HepG2 (cell line): ENCODE data around the gene GOLGA7B. TPM values are rescaled to one million over a fixed set of nuclear protein-coding genes. Genes with fewer than 3 reads are reported as not detected.

ENCODE experiments used
- ATAC-seq: fragments of 200-7000 bp; cut with Tn5 transposase; 3 replicates; pipeline ENCODE4 v1.9.1; 2020; ENCODE audit warnings: mild to moderate bottlenecking, moderate library complexity
- BruUV-seq: library from RNA; stranded (reverse); fragments of 400-500 nt; replicated peaks from 2 replicates; lab custom pipeline; 2021; lab: Mats Ljungman, UMichigan
- CTCF ChIA-PET: fragments of 300-600 bp; formaldehyde crosslinking; extraction: SDS; loops from one replicate; lab custom pipeline; 2021; ENCODE audit warnings: low total read pairs, inconsistent platforms, low intra/inter-chr PET ratio; lab: Yijun Ruan, JAX
- POLR2A ChIA-PET: fragments of 350-600 bp; sonication (Branson Sonifier 250); formaldehyde crosslinking; loops from one replicate; lab custom pipeline; 2020; ENCODE audit warnings: antibody characterized with exemption, inconsistent platforms; lab: Yijun Ruan, JAX
- DNase-seq: peaks from one replicate; pipeline ENCODE4 v3.0.0-alpha.2; 2015; ENCODE audit warnings: low spot score
- FAIRE-seq: peaks from 3 replicates; lab custom pipeline; 2011; peaks lifted over from hg19 to GRCh38; lab: Jason Lieb, UNC
- H2AFZ ChIP-seq: one replicate; pipeline ENCODE4 v1.6.1; 2011; ENCODE audit warnings: low read length, inconsistent platforms
- H3K27ac ChIP-seq: fragments of 300-600 bp; 3 replicates; pipeline ENCODE4 v1.8.0; 2011; ENCODE audit warnings: mixed run types, mild to moderate bottlenecking, mixed read lengths, low read length, inconsistent platforms; ENCODE audit not compliant: insufficient read depth; ENCODE audit errors: extremely low read length
- H3K27me3 ChIP-seq, 2 experiments: fragments of 200-600 bp in 1 of 2; 2 replicates in 1 of 2; 3 replicates in 1 of 2; pipeline versions ENCODE4 v1.6.0 to v1.8.0; 2011; ENCODE audit warnings: low read length in 2 of 2, mild to moderate bottlenecking in 2 of 2, moderate library complexity in 2 of 2, inconsistent platforms in 1 of 2; ENCODE audit not compliant: insufficient read depth in 2 of 2, control insufficient read depth in 1 of 2
- H3K36me3 ChIP-seq, 2 experiments: fragments of 200-600 bp in 1 of 2; replicated peaks in 1 of 2; 2 replicates in 1 of 2; 3 replicates in 1 of 2; pipeline versions ENCODE4 v1.5.1 to v1.8.0; 2011; ENCODE audit warnings: low read length in 2 of 2, inconsistent platforms in 1 of 2; ENCODE audit not compliant: insufficient read depth in 2 of 2, control insufficient read depth in 1 of 2
- H3K4me1 ChIP-seq: 2 replicates; pipeline ENCODE4 v1.5.1; 2012; ENCODE audit warnings: low read length, inconsistent platforms; ENCODE audit not compliant: insufficient read depth
- H3K4me2 ChIP-seq: 2 replicates; pipeline ENCODE4 v1.6.0; 2011; ENCODE audit warnings: low read depth, low read length, inconsistent platforms
- H3K4me3 ChIP-seq, 3 experiments: fragments of 200-600 bp in 1 of 3; sonication (generic), shearing (Covaris generic) in 1 of 3; replicated peaks in 1 of 3; 2 replicates each; pipeline ENCODE4 v1.5.1; 2011 to 2016; ENCODE audit warnings: low read length in 3 of 3, inconsistent platforms in 2 of 3, low read depth in 2 of 3, mild to moderate bottlenecking in 2 of 3, control low read depth in 1 of 3, mixed read lengths in 1 of 3; ENCODE audit not compliant: insufficient read depth in 1 of 3
- H3K79me2 ChIP-seq: one replicate; pipeline ENCODE4 v1.6.1; 2011; ENCODE audit warnings: low read length, inconsistent platforms; ENCODE audit not compliant: insufficient read depth
- H3K9ac ChIP-seq: 2 replicates; pipeline ENCODE4 v1.6.0; 2011; ENCODE audit warnings: mild to moderate bottlenecking, low read depth, low read length, inconsistent platforms; ENCODE audit not compliant: insufficient read depth
- H3K9me3 ChIP-seq: 2 replicates; pipeline ENCODE4 v1.5.1; 2012; ENCODE audit warnings: mild to moderate bottlenecking, low read length
- H4K20me1 ChIP-seq: 2 replicates; pipeline ENCODE4 v1.6.0; 2011; ENCODE audit warnings: inconsistent platforms, mild to moderate bottlenecking, low read length, moderate library complexity; ENCODE audit not compliant: insufficient read depth
- MAFF ChIP-seq: IDR thresholded peaks from 2 replicates; pipeline ENCODE4 v1.6.1; 2011; ENCODE audit warnings: low read depth, low read length, improper control_type of control experiment
- MAFK ChIP-seq, 2 experiments: IDR thresholded peaks in 1 of 2; conservative IDR thresholded peaks in 1 of 2; 2 replicates each; pipeline ENCODE4 v1.6.1; 2011; ENCODE audit warnings: improper control_type of control experiment in 2 of 2, low read length in 2 of 2
- MED13 ChIP-seq: sonication (generic); formaldehyde crosslinking; IDR thresholded peaks from 2 replicates; pipeline ENCODE4 v1.5.0; 2020; ENCODE audit warnings: missing genetic modification reagents
- MYNN ChIP-seq: sonication (generic); formaldehyde crosslinking; IDR thresholded peaks from 2 replicates; pipeline ENCODE4 v1.4.0; 2020; ENCODE audit warnings: mild to moderate bottlenecking, low read depth, missing genetic modification reagents
- ZNF564 ChIP-seq: sonication (generic); formaldehyde crosslinking; IDR thresholded peaks from 2 replicates; pipeline ENCODE4 v1.8.1; 2023; ENCODE audit warnings: mild to moderate bottlenecking, missing genetic modification reagents
- WGBS: methylation state at CpG from one replicate; pipeline ENCODE4 v1.1.6; 2017; ENCODE audit warnings: low lambda C conversion rate; 5-methylcytosine and 5-hydroxymethylcytosine counted together
- in situ Hi-C: cut with HindIII; loops from 2 replicates; pipeline ENCODE4 v1.10.0; 2017; ENCODE audit warnings: low pct_unique_long_range_greater_than_20kb; ENCODE audit not compliant: extremely low pct_ligation_motif_present
- intact Hi-C: fragments of 100-400 bp; cut with micrococcal nuclease; formaldehyde crosslinking; loops from one replicate; pipeline ENCODE4 v1.10.0; 2022; ENCODE audit not compliant: unreplicated experiment
- polyA plus RNA-seq, 8 experiments: library from polyadenylated mRNA; depleted of rRNA in 3 of 8; stranded (reverse) in 7 of 8; unstranded in 1 of 8; fragments of >200 nt; fragmentation: Illumina TruSeq in 4 of 8; extraction: Trizol in 4 of 8; gene quantifications; 2 replicates each; pipeline versions ENCODE4 v1.2.1 to v1.2.3, GENCODE V29; 2011 to 2016; ENCODE audit warnings: low read depth in 4 of 8, missing spikeins in 1 of 8, mixed read lengths in 1 of 8; ENCODE audit not compliant: insufficient read depth in 1 of 8
- total RNA-seq, 5 experiments: library from RNA; depleted of rRNA; stranded (reverse); fragments of >200 nt; fragmentation: Illumina TruSeq; extraction: Trizol; gene quantifications; 2 replicates each; pipeline ENCODE4 v1.2.3, GENCODE V29; 2016; ENCODE audit warnings: low read depth in 1 of 5

Gene GOLGA7B
- total and polyA plus RNA-seq, 2 of the 13 experiments (the other 11 are each of a cell fraction or from before 2014, with no cell fraction given), result not detected

DNA sequence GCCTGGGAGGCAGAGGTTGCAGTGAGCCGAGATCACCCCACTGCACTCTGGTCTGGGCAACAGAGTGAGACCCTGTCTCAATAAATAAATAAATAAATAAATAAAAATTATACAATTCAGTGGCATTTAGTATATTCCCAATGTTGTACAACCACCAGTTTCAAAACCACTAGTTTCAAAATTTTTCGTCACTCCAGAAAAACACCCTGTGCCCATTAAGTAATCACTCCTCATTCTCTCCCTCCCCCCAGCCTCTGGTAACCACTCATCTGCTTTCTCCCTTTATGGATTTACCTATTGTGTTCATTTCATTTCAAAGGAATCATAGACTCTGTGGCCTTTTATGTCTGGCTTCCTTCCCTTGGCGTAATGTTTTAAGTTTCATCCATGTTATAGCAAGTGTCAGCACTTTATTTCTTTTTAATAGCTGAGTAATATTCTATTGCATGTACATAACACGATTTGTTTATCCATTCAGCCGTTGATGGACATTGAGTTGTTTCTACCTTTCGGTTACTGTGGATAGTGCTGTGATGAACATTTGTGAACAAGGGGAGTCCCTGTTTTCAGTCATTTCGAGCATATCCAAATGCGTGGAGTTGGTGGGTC lies 29.4 kb upstream of the GOLGA7B start:
- CTCF ChIA-PET, result no interaction called here
- TF ChIP-seq MAFF, result peak; percentile 50; the same call in 1 of the 2 replicates
- no peak for TF ChIP-seq MYNN
- TF ChIP-seq MAFK (conservative IDR thresholded peaks at IDR 0.05 in 1 of 2, IDR thresholded peaks at IDR 0.05 in 1 of 2; ENCODE audit: low read length in 2 of 2), result peak; percentile 39 to 59; a peak in 3 of 4 replicates
- intact Hi-C loops, result no loop called here

DNA sequence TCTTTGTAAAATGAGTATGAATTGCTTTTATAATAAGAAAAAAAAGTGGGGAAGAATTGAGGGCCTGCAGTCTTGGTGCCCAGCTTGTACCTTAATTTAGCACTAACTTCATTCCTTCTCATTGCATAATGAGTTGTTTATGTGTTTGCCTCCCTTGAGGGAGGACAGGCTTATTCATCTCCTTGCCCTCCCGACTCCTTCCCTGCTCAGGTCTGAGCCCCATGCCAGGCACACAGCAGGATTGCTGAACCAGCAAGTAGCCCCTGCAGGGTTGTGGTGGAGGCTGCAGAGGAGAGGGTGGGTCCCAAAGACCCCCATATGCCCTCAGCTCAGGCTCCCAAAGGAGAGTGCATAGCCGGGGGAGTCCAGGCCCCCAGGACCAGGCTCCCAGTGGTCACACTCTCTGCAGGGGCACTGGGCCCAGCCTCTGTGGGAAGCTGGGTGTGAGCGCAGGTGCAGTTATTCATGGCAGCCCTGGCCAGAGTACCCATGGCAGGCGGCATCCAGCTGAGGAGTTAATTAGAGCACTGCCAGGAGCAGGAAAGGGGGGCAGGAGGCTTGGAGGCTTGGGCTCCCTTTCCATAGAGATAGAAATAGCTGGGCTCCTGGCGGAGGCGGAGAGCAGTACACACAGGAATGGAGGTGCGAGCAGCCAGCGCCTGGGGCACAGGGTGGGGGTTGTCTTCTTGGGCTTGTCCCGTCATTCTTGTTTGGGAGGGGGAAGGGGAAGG lies 28.2 kb upstream of the GOLGA7B start:
- no peaks in the 10 kb centered on the region for H3K4me1 ChIP-seq
- ChIA-PET CTCF (no interaction called here), POLR2A (no interaction called here)
- in situ Hi-C loops, result no loop called here
- intact Hi-C loops, result no loop called here
- H3K27me3 ChIP-seq, result peaks cover 6 to 46% of the 10 kb centered on the region in 2 experiments; a peak in 4 of 5 replicates
- H3K9me3 ChIP-seq, result no peaks in the 10 kb centered on the region
- no peaks in the 10 kb centered on the region for H4K20me1 ChIP-seq
- no TSS peak for BruUV-seq
- H3K9ac ChIP-seq, result no peak overlapping the region
- H3K79me2 ChIP-seq, result no peaks in the 10 kb centered on the region
- no peak overlapping the region for H3K27ac ChIP-seq
- no peak overlapping the region for H3K4me3 ChIP-seq
- DNase-seq (no peak), FAIRE-seq (no peak), ATAC-seq (no peak)
- no peaks in the 10 kb centered on the region for H3K36me3 ChIP-seq
- no peak overlapping the region for H3K4me2 ChIP-seq
- TF ChIP-seq MED13 (CRISPR knock-in tag), result no peak
- TF ChIP-seq ZNF564 (CRISPR knock-in tag), result no peak
- H2AFZ ChIP-seq, result no peak overlapping the region
- 41% methylated on average over 8 of the region's 9 CpGs for WGBS

More for the DNA sequence above, 29.4 kb upstream of the GOLGA7B start:
- Histone ChIP-seq H3K9ac (no peak overlapping the region), H3K4me2 (no peak overlapping the region), H3K36me3 (no peaks in the 10 kb centered on the region), H3K27ac (no peak overlapping the region), H2AFZ (no peak overlapping the region), H3K27me3 (peaks cover 6 to 47% of the 10 kb centered on the region in 2 experiments; a peak in 4 of 5 replicates), H3K4me3 (no peak overlapping the region), H3K4me1 (no peaks in the 10 kb centered on the region), H4K20me1 (no peaks in the 10 kb centered on the region), H3K79me2 (no peaks in the 10 kb centered on the region), H3K9me3 (no peaks in the 10 kb centered on the region)
- POLR2A ChIA-PET, result no interaction called here
- WGBS, result 15% methylated on average over 8 of the region's 8 CpGs
- in situ Hi-C loops, result no loop called here
- DNase-seq (no peak), ATAC-seq (no peak), FAIRE-seq (no peak)
- no TSS peak for BruUV-seq
